Transverse colon (tissue), 4 donors: Measurements from ENCODE around the gene GPC2. TPM values are rescaled to one million over a fixed set of nuclear protein-coding genes. Genes with fewer than 3 reads are reported as not detected.

Experiments
- DNase-seq: peaks from one replicate; pipeline ENCODE4 v3.0.0-alpha.2; 2019
- H3K27ac ChIP-seq, 4 donors: fragments of 200-600 bp; sonication (generic); 2 replicates each; pipeline ENCODE4 v1.5.1; 2016 to 2018; ENCODE audit warnings: inconsistent platforms in 4 of 4
- H3K27me3 ChIP-seq: fragments of 200-600 bp; sonication (generic); 2 replicates; pipeline ENCODE4 v1.5.1; 2017; ENCODE audit warnings: inconsistent platforms
- H3K36me3 ChIP-seq, 4 donors: fragments of 200-600 bp; sonication (generic); 2 replicates each; pipeline ENCODE4 v1.5.1; 2017 to 2019; ENCODE audit warnings: inconsistent platforms in 4 of 4
- H3K4me1 ChIP-seq, 4 donors: fragments of 200-600 bp; sonication (generic); 2 replicates each; pipeline ENCODE4 v1.5.1; 2017 to 2020; ENCODE audit warnings: inconsistent platforms in 4 of 4
- H3K4me3 ChIP-seq, 4 donors: fragments of 200-600 bp; sonication (generic); 1 replicate in 1 of 4; 2 replicates in 3 of 4; pipeline versions ENCODE4 v1.5.1 to v1.6.1; 2017 to 2019; ENCODE audit warnings: inconsistent platforms in 4 of 4
- H3K9me3 ChIP-seq, 2 donors: fragments of 200-600 bp; sonication (generic); 2 replicates each; pipeline ENCODE4 v1.5.1; 2017 to 2019; ENCODE audit warnings: inconsistent platforms in 2 of 2
- CTCF ChIP-seq, 5 experiments: fragments of 200-600 bp in 3 of 5; fragments of 450-650 bp in 2 of 5; sonication (generic) in 3 of 5; IDR thresholded peaks; 1 replicate in 2 of 5; 2 replicates in 3 of 5; pipeline ENCODE4 v1.5.1; 2016 to 2017; ENCODE audit warnings: antibody characterized with exemption in 5 of 5, inconsistent platforms in 3 of 5, mild to moderate bottlenecking in 2 of 5, moderate library complexity in 1 of 5
- EP300 ChIP-seq: sonication (generic); formaldehyde crosslinking; IDR thresholded peaks from one replicate; pipeline ENCODE4 v1.6.1; 2017; ENCODE audit warnings: antibody characterized with exemption, low read depth
- POLR2A ChIP-seq: fragments of 450-650 bp; IDR thresholded peaks from one replicate; pipeline ENCODE4 v1.6.1; 2016; ENCODE audit warnings: antibody characterized with exemption, mild to moderate bottlenecking, moderate library complexity
- POLR2AphosphoS5 ChIP-seq, 3 donors: sonication (generic); formaldehyde crosslinking; IDR thresholded peaks; one replicate each; pipeline ENCODE4 v1.6.1; 2016; ENCODE audit warnings: antibody characterized with exemption in 3 of 3
- WGBS, 2 donors: methylation state at CpG; one replicate each; pipeline ENCODE4 v1.1.5; 2018; ENCODE audit warnings: low coverage in 1 of 2; 5-methylcytosine and 5-hydroxymethylcytosine counted together
- in situ Hi-C, 4 donors: fragments of 200-750 bp; cut with MboI; loops; one replicate each; pipeline versions ENCODE4 v1.15.0 to v1.15.1; 2017; ENCODE audit warnings: low sequenced_read_pairs in 3 of 4, low pct_ligation_motif_present in 1 of 4, low pct_unique_long_range_greater_than_20kb in 1 of 4
- intact Hi-C: fragments of 100-400 bp; cut with DNase I; formaldehyde crosslinking; loops from one replicate; pipeline ENCODE4 v1.15.1; 2023; ENCODE audit warnings: low total_unique reads
- total RNA-seq, 4 donors: library from RNA; depleted of rRNA; stranded (reverse); fragments of >200 nt; gene quantifications; one replicate each; pipeline ENCODE4 v1.1.0, GENCODE V29; 2016

Gene GPC2
- total RNA-seq, 4 donors from 2014 or later = 3.5 to 17.2 (median 12.5) TPM; not detected in 1

GRCh38 chr7:100176096-100177044 lies 811 bp downstream of the GPC2 start:
- Histone ChIP-seq H3K4me1 (peaks cover 12 to 21% (median 17%) of the 10 kb centered on the region in 4 donors), H3K4me3 (peak overlapping the region in 3 of 4 donors; percentile 34 to 63 (median 42)), H3K36me3 (no peaks in the 10 kb centered on the region), H3K9me3 (no peaks in the 10 kb centered on the region), H3K27ac (peak overlapping the region in 2 of 4 donors; percentile 43 to 53), H3K27me3 (peaks cover 6% of the 10 kb centered on the region)
- DNase-seq = no peak
- in situ Hi-C loops = no loop called here
- TF ChIP-seq POLR2AphosphoS5 (IDR thresholded peaks at IDR 0.05) (no peak), POLR2A (no peak), CTCF (IDR thresholded peaks at IDR 0.05) (no peak), EP300 (no peak)
- WGBS, 2 donors = 34 to 51% methylated on average over 4 to 14 of the region's 14 CpGs
- intact Hi-C loops = no loop called here

- Histone ChIP-seq H3K9me3 (no peaks in the 10 kb centered on the region), H3K4me1 (peaks cover 12 to 29% (median 22%) of the 10 kb centered on the region in 4 donors), H3K36me3 (no peaks in the 10 kb centered on the region), H3K27ac (no peak overlapping the region), H3K4me3 (no peak overlapping the region), H3K27me3 (peaks cover 16% of the 10 kb centered on the region)
- intact Hi-C loops = no loop called here
- TF ChIP-seq POLR2AphosphoS5 (IDR thresholded peaks at IDR 0.05) = no peak
- TF ChIP-seq EP300 = no peak
- TF ChIP-seq POLR2A = no peak
- TF ChIP-seq CTCF (IDR thresholded peaks at IDR 0.05) = no peak
- 92 to 97% methylated on average over 10 to 14 of the region's 14 CpGs for WGBS, 2 donors
- in situ Hi-C loops = no loop called here
- no peak for DNase-seq
Measured at GRCh38 chr7:100175296-100175935, 1.8 kb downstream of the GPC2 start.

- no peak overlapping the region for H3K4me3 ChIP-seq
- no peaks in the 10 kb centered on the region for H3K36me3 ChIP-seq
- WGBS, 2 donors = 91% methylated on average over 5 of the region's 5 CpGs; no CpG with 5 or more reads in 1 of the 2 donors
- H3K27ac ChIP-seq = no peak overlapping the region
- peaks cover 12 to 29% (median 22%) of the 10 kb centered on the region in 4 donors for H3K4me1 ChIP-seq
- DNase-seq = no peak
- in situ Hi-C loops = no loop called here
- peaks cover 16% of the 10 kb centered on the region for H3K27me3 ChIP-seq
- TF ChIP-seq CTCF (IDR thresholded peaks at IDR 0.05) (no peak), EP300 (no peak), POLR2AphosphoS5 (IDR thresholded peaks at IDR 0.05) (no peak), POLR2A (no peak)
- intact Hi-C loops = no loop called here
- H3K9me3 ChIP-seq = no peaks in the 10 kb centered on the region
Measured at GRCh38 chr7:100174582-100174981, 2.6 kb downstream of the GPC2 start.

GRCh38 chr7:100173806-100174495 lies 3.2 kb downstream of the GPC2 start:
- WGBS, 2 donors = 53 to 89% methylated on average over 4 to 11 of the region's 11 CpGs
- H3K9me3 ChIP-seq = no peaks in the 10 kb centered on the region
- intact Hi-C loops (no loop called here), in situ Hi-C loops (no loop called here)
- TF ChIP-seq CTCF (IDR thresholded peaks at IDR 0.05) (no peak), POLR2A (no peak), EP300 (no peak), POLR2AphosphoS5 (IDR thresholded peaks at IDR 0.05) (no peak)
- no peak overlapping the region for H3K4me3 ChIP-seq
- H3K27ac ChIP-seq = no peak overlapping the region
- no peak for DNase-seq
- H3K36me3 ChIP-seq = no peaks in the 10 kb centered on the region
- H3K27me3 ChIP-seq = peaks cover 16% of the 10 kb centered on the region
- H3K4me1 ChIP-seq = peaks cover 12 to 33% (median 23%) of the 10 kb centered on the region in 4 donors
